ENCODE measurements around the gene RUFY4.

The RUFY4 gene

GRCh38 chr2:218060950-218061660 is 7.9 kb upstream of the RUFY4 start:
- H3K36me3 Mint-ChIP-seq (ENCODE audit: insufficient read depth), result no peaks in the 10 kb centered on the region
- no peak overlapping the region for H3K27ac Mint-ChIP-seq
- ATAC-seq (replicated peaks) (no peak), DNase-seq (no peak)
- no peaks in the 10 kb centered on the region for H3K9me3 Mint-ChIP-seq
- H3K27me3 Mint-ChIP-seq, result peaks cover 59 to 83% of the 10 kb centered on the region in 2 donors
- H3K4me3 Mint-ChIP-seq, result no peak overlapping the region
- H3K4me1 Mint-ChIP-seq (ENCODE audit: low read depth in 2 of 2), result no peaks in the 10 kb centered on the region

GRCh38 chr2:218063486-218063885 is 5.6 kb upstream of the RUFY4 start:
- Mint-ChIP-seq H3K4me1 (ENCODE audit: low read depth in 2 of 2) (peaks cover 0 to 1% of the 10 kb centered on the region in 2 donors), H3K27me3 (peaks cover 58 to 85% of the 10 kb centered on the region in 2 donors), H3K9me3 (no peaks in the 10 kb centered on the region), H3K27ac (no peak overlapping the region), H3K4me3 (no peak overlapping the region), H3K36me3 (ENCODE audit: insufficient read depth) (no peaks in the 10 kb centered on the region)
- ATAC-seq (replicated peaks), result peak; percentile 51
- no peak for DNase-seq

GRCh38 chr2:218063896-218064295 is 5.2 kb upstream of the RUFY4 start:
- no peaks in the 10 kb centered on the region for H3K9me3 Mint-ChIP-seq
- H3K27me3 Mint-ChIP-seq, result peaks cover 56 to 85% of the 10 kb centered on the region in 2 donors
- H3K27ac Mint-ChIP-seq, result no peak overlapping the region
- H3K36me3 Mint-ChIP-seq (ENCODE audit: insufficient read depth), result no peaks in the 10 kb centered on the region
- peaks cover 0 to 5% of the 10 kb centered on the region in 2 donors for H3K4me1 Mint-ChIP-seq (ENCODE audit: low read depth in 2 of 2)
- ATAC-seq (replicated peaks) (no peak), DNase-seq (no peak)
- no peak overlapping the region for H3K4me3 Mint-ChIP-seq

GRCh38 chr2:218065239-218066006 is 3.6 kb upstream of the RUFY4 start:
- H3K4me1 Mint-ChIP-seq (ENCODE audit: low read depth in 2 of 2), result peaks cover 0 to 8% of the 10 kb centered on the region in 2 donors
- DNase-seq (no peak), ATAC-seq (replicated peaks) (no peak)
- no peak overlapping the region for H3K27ac Mint-ChIP-seq
- no peaks in the 10 kb centered on the region for H3K9me3 Mint-ChIP-seq
- H3K4me3 Mint-ChIP-seq, result no peak overlapping the region
- no peaks in the 10 kb centered on the region for H3K36me3 Mint-ChIP-seq (ENCODE audit: insufficient read depth)
- H3K27me3 Mint-ChIP-seq, result peaks cover 41 to 71% of the 10 kb centered on the region in 2 donors

GRCh38 chr2:218066926-218067515 is 2.0 kb upstream of the RUFY4 start:
- Mint-ChIP-seq H3K27me3 (peaks cover 32 to 69% of the 10 kb centered on the region in 2 donors), H3K27ac (peak overlapping the region in 1 of 2 donors; percentile 72), H3K4me3 (no peak overlapping the region), H3K36me3 (ENCODE audit: insufficient read depth) (peaks cover 2% of the 10 kb centered on the region), H3K9me3 (no peaks in the 10 kb centered on the region), H3K4me1 (ENCODE audit: low read depth in 2 of 2) (peaks cover 0 to 8% of the 10 kb centered on the region in 2 donors)
- DNase-seq (no peak), ATAC-seq (replicated peaks) (no peak)

- DNase-seq, result no peak
- ATAC-seq (replicated peaks), result no peak
- Mint-ChIP-seq H3K27me3 (peaks cover 32 to 74% of the 10 kb centered on the region in 2 donors), H3K36me3 (ENCODE audit: insufficient read depth) (peaks cover 2% of the 10 kb centered on the region), H3K27ac (peak overlapping the region in 1 of 2 donors; percentile 72), H3K4me3 (no peak overlapping the region), H3K4me1 (ENCODE audit: low read depth in 2 of 2) (peaks cover 0 to 8% of the 10 kb centered on the region in 2 donors), H3K9me3 (no peaks in the 10 kb centered on the region)
Observed at GRCh38 chr2:218067523-218067922, 1.5 kb upstream of the RUFY4 start.

GRCh38 chr2:218069606-218070300 is 700 bp downstream of the RUFY4 start:
- ATAC-seq (replicated peaks) (no peak), DNase-seq (no peak)
- Mint-ChIP-seq H3K27ac (no peak overlapping the region), H3K36me3 (ENCODE audit: insufficient read depth) (peaks cover 2% of the 10 kb centered on the region), H3K9me3 (no peaks in the 10 kb centered on the region), H3K4me3 (peak overlapping the region; percentile 33 to 43), H3K27me3 (peaks cover 31 to 73% of the 10 kb centered on the region in 2 donors), H3K4me1 (ENCODE audit: low read depth in 2 of 2) (peaks cover 0 to 11% of the 10 kb centered on the region in 2 donors)

- DNase-seq (no peak), ATAC-seq (replicated peaks) (no peak)
- Mint-ChIP-seq H3K9me3 (no peaks in the 10 kb centered on the region), H3K36me3 (ENCODE audit: insufficient read depth) (peaks cover 2% of the 10 kb centered on the region), H3K27ac (no peak overlapping the region), H3K4me3 (peak overlapping the region in 1 of 2 donors; percentile 10), H3K27me3 (peaks cover 22 to 73% of the 10 kb centered on the region in 2 donors), H3K4me1 (ENCODE audit: low read depth in 2 of 2) (peaks cover 0 to 11% of the 10 kb centered on the region in 2 donors)
Observed at GRCh38 chr2:218070587-218070986, 1.5 kb downstream of the RUFY4 start.

- DNase-seq (no peak), ATAC-seq (replicated peaks) (no peak)
- peaks cover 2% of the 10 kb centered on the region for H3K36me3 Mint-ChIP-seq (ENCODE audit: insufficient read depth)
- peaks cover 0 to 11% of the 10 kb centered on the region in 2 donors for H3K4me1 Mint-ChIP-seq (ENCODE audit: low read depth in 2 of 2)
- peaks cover 21 to 73% of the 10 kb centered on the region in 2 donors for H3K27me3 Mint-ChIP-seq
- H3K27ac Mint-ChIP-seq, result no peak overlapping the region
- H3K9me3 Mint-ChIP-seq, result no peaks in the 10 kb centered on the region
- no peak overlapping the region for H3K4me3 Mint-ChIP-seq
Observed at GRCh38 chr2:218071218-218071937, 2.3 kb downstream of the RUFY4 start.

- no peak overlapping the region for H3K27ac Mint-ChIP-seq
- no peak overlapping the region for H3K4me3 Mint-ChIP-seq
- peaks cover 0 to 11% of the 10 kb centered on the region in 2 donors for H3K4me1 Mint-ChIP-seq (ENCODE audit: low read depth in 2 of 2)
- DNase-seq (no peak), ATAC-seq (replicated peaks) (no peak)
- peaks cover 17 to 67% of the 10 kb centered on the region in 2 donors for H3K27me3 Mint-ChIP-seq
- H3K9me3 Mint-ChIP-seq, result no peaks in the 10 kb centered on the region
- H3K36me3 Mint-ChIP-seq (ENCODE audit: insufficient read depth), result peaks cover 2% of the 10 kb centered on the region
Observed at GRCh38 chr2:218072002-218072401, 2.9 kb downstream of the RUFY4 start.

GRCh38 chr2:218072478-218073024 is 3.5 kb downstream of the RUFY4 start:
- H3K9me3 Mint-ChIP-seq, result no peaks in the 10 kb centered on the region
- ATAC-seq (replicated peaks), result no peak
- DNase-seq, result no peak
- peaks cover 0 to 11% of the 10 kb centered on the region in 2 donors for H3K4me1 Mint-ChIP-seq (ENCODE audit: low read depth in 2 of 2)
- H3K4me3 Mint-ChIP-seq, result no peak overlapping the region
- no peak overlapping the region for H3K27ac Mint-ChIP-seq
- peaks cover 2% of the 10 kb centered on the region for H3K36me3 Mint-ChIP-seq (ENCODE audit: insufficient read depth)
- peaks cover 12 to 61% of the 10 kb centered on the region in 2 donors for H3K27me3 Mint-ChIP-seq

GRCh38 chr2:218073185-218073584 is 4.1 kb downstream of the RUFY4 start:
- ATAC-seq (replicated peaks), result no peak
- no peak overlapping the region for H3K4me3 Mint-ChIP-seq
- H3K9me3 Mint-ChIP-seq, result no peaks in the 10 kb centered on the region

More at GRCh38 chr2:218073185-218073584, 4.1 kb downstream of the RUFY4 start:
- Mint-ChIP-seq H3K27me3 (peaks cover 6 to 55% of the 10 kb centered on the region in 2 donors), H3K4me1 (ENCODE audit: low read depth in 2 of 2) (peaks cover 0 to 11% of the 10 kb centered on the region in 2 donors), H3K36me3 (ENCODE audit: insufficient read depth) (peaks cover 2% of the 10 kb centered on the region), H3K27ac (no peak overlapping the region)
- DNase-seq, result no peak

Data from effector memory CD8-positive, alpha-beta T cell (primary cell).